T-helper 2 cell (primary cell): ENCODE data around the gene ZNF672.
"Not testable (repeated sequence)": the region's sequence is repeated elsewhere in the genome, so short reads cannot be mapped to it uniquely, and the experiment has no call there.

Experiments used
- DNase-seq, 5 experiments: peaks; one replicate each; pipeline versions ENCODE4 v3.0.0 to v3.0.0-alpha.2; 2012 to 2022

Gene ZNF672

GRCh38 chr1:248813546-248813945, 24.5 kb upstream of the ZNF672 start:
- DNase-seq = no peak

- no peak for DNase-seq
These were observed 23.7 kb upstream of the ZNF672 start for GRCh38 chr1:248814351-248814750.

GRCh38 chr1:248815407-248816034, 22.5 kb upstream of the ZNF672 start:
- no peak for DNase-seq

- peak in 1 of 5 experiments; percentile 17 for DNase-seq
These were observed 21.8 kb upstream of the ZNF672 start for GRCh38 chr1:248816042-248816851.

GRCh38 chr1:248817065-248817464, 21.0 kb upstream of the ZNF672 start:
- peak in 1 of 5 experiments; percentile 26 for DNase-seq

GRCh38 chr1:248818505-248819374, 19.3 kb upstream of the ZNF672 start:
- DNase-seq = no peak

GRCh38 chr1:248820041-248820585, 17.9 kb upstream of the ZNF672 start:
- no peak for DNase-seq

- DNase-seq = no peak
These were observed 16.9 kb upstream of the ZNF672 start for GRCh38 chr1:248821101-248821500.

- no peak for DNase-seq
These were observed 16.4 kb upstream of the ZNF672 start for GRCh38 chr1:248821641-248822040.

GRCh38 chr1:248822148-248823032, 15.6 kb upstream of the ZNF672 start:
- DNase-seq = no peak

GRCh38 chr1:248823517-248824001, 14.5 kb upstream of the ZNF672 start:
- DNase-seq = no peak

GRCh38 chr1:248824301-248824700, 13.7 kb upstream of the ZNF672 start:
- no peak for DNase-seq

GRCh38 chr1:248824701-248825100, 13.3 kb upstream of the ZNF672 start:
- no peak for DNase-seq

GRCh38 chr1:248825136-248825535, 12.9 kb upstream of the ZNF672 start:
- no peak for DNase-seq

GRCh38 chr1:248825573-248825908, 12.5 kb upstream of the ZNF672 start:
- DNase-seq = no peak

GRCh38 chr1:248825909-248826760, 11.9 kb upstream of the ZNF672 start, which contains the start of gene SH3BP5L:
SH3BP5L (minus strand) TSS chr1:248825915; CDS start chr1:248824935, 980 bp downstream.
- peak; percentile 76 to 98 (median 85) for DNase-seq

GRCh38 chr1:248828845-248829244, 9.2 kb upstream of the ZNF672 start:
- DNase-seq = peak in 1 of 5 experiments; percentile 33

- not testable (repeated sequence) for DNase-seq
These were observed 7.4 kb upstream of the ZNF672 start for GRCh38 chr1:248830718-248831017.

- no peak for DNase-seq
These were observed 6.2 kb upstream of the ZNF672 start for GRCh38 chr1:248831842-248832241.

- DNase-seq = no peak
These were observed 3.6 kb upstream of the ZNF672 start for GRCh38 chr1:248834343-248834940.
